HFFc6 (cell line): ENCODE measurements around the gene NAGA. TPM values are rescaled to one million over a fixed set of nuclear protein-coding genes. Genes with fewer than 3 reads are reported as not detected.
"Not testable (repeated sequence)": the region's sequence is repeated elsewhere in the genome, so short reads cannot be mapped to it uniquely, and the experiment has no call there.

Source experiments
- DNase-seq: peaks from one replicate; pipeline ENCODE4 v3.0.0-alpha.2; 2018
- H3K27ac Mint-ChIP-seq: 2 replicates; pipeline ENCODE4 v1.8.0; 2020; ENCODE audit warnings: mild to moderate bottlenecking, mixed read lengths
- H3K27me3 Mint-ChIP-seq: 2 replicates; pipeline ENCODE4 v1.8.0; 2021; ENCODE audit warnings: mild to moderate bottlenecking, moderate library complexity, mixed read lengths; ENCODE audit not compliant: insufficient read depth
- H3K36me3 Mint-ChIP-seq: 2 replicates; pipeline ENCODE4 v1.8.0; 2021; ENCODE audit warnings: low read depth, mixed read lengths
- H3K4me1 Mint-ChIP-seq: 2 replicates; pipeline ENCODE4 v1.8.0; 2020; ENCODE audit warnings: low read depth, mixed read lengths
- H3K4me3 Mint-ChIP-seq: 2 replicates; pipeline ENCODE4 v1.8.0; 2020; ENCODE audit warnings: mild to moderate bottlenecking, moderate library complexity, mixed read lengths
- H3K9me3 Mint-ChIP-seq: 2 replicates; pipeline ENCODE4 v1.8.0; 2020; ENCODE audit warnings: mild to moderate bottlenecking, mixed read lengths
- CTCF ChIP-seq: fragments of 200-600 bp; sonication (generic); IDR thresholded peaks from 2 replicates; pipeline ENCODE4 v1.5.0; 2021; ENCODE audit warnings: antibody characterized with exemption, mild to moderate bottlenecking
- long read RNA-seq: library from polyadenylated mRNA; unstranded; transcript quantifications from one replicate; pipeline ENCODE4 v2.0.0, GENCODE V29; 2019
- total RNA-seq, 6 experiments: library from RNA; stranded (reverse); fragmentation: NEBNext Ultra II Directional; extraction: Animal tissue kit (Norgen Biotek cat#: 25700); gene quantifications; 2 replicates in 1 of 6; 3 replicates in 5 of 6; pipeline ENCODE4 v1.2.3, GENCODE V29; 2021

Gene NAGA
- 10 to 100 TPM; 19.5 to 24.4 (median 21.7) TPM for total RNA-seq
- long read RNA-seq, transcript NAGA-201 (9 exons, 3,694 nt): major isoform, 13 of 28 reads
- long read RNA-seq, partial matches to known transcripts: 0 of 28 reads
- long read RNA-seq, other reads (novel, unspliced or antisense): 13 of 28 reads

DNA sequence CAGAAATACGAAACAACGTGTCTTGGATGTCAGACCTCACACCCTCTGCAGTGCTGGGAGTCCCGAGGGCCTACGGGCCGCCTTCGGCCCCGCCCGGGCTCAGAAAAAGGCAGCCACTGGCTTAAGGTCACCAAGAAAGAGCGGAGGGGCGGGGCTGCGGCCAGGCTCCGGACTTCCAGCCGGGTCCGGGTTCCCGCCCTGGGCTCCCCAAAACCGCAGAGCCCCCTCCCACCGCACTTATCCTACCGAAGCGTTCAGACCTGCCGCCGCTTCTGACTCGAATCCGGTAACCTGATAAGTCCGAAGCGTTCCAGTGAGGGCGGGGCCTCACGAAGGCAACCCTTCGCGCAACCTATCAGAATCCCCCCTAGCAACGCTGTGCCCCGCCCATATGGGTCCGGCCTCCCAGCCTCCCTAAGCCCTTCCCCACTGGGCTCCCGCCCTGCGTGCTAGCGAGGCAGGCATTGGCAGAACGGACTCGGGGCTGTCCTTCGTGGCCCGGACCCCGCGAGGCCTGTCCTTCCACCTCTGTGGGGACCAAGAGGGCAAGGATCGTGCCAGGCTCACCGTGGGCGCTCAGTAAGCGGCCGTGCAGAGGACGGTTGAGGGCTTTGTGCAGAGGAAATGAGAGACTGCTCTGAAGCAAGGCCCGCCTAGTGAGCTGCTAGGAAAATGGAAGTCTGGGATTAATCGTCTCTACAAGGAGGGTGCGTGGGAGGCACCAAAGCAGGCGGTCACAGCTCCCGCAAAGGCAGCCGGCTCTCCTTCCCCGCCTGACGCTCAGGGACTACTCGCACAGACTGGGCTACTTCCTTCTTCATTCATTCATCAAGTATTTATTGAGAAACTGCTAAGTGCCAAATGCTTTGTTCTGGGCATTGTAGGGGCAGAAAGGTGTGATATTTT lies at the start of gene NAGA:
Gene NAGA (minus strand): TSS at position 296 of the 906 bp plus-strand sequence. CDS start 515 bp downstream, outside the sequence.
- H3K4me3 Mint-ChIP-seq: peak within 1 kb of the TSS; percentile 93
- H3K4me1 Mint-ChIP-seq: peaks cover 40% of the 10 kb centered on the region
- peak; percentile 93 for DNase-seq
- H3K36me3 Mint-ChIP-seq: peaks cover 8% of the 10 kb centered on the region
- peaks cover 2% of the 10 kb centered on the region for H3K27me3 Mint-ChIP-seq
- no peak for TF ChIP-seq CTCF
- H3K9me3 Mint-ChIP-seq: no peaks in the 10 kb centered on the region
- peak within 1 kb of the TSS; percentile 93 for H3K27ac Mint-ChIP-seq

DNA sequence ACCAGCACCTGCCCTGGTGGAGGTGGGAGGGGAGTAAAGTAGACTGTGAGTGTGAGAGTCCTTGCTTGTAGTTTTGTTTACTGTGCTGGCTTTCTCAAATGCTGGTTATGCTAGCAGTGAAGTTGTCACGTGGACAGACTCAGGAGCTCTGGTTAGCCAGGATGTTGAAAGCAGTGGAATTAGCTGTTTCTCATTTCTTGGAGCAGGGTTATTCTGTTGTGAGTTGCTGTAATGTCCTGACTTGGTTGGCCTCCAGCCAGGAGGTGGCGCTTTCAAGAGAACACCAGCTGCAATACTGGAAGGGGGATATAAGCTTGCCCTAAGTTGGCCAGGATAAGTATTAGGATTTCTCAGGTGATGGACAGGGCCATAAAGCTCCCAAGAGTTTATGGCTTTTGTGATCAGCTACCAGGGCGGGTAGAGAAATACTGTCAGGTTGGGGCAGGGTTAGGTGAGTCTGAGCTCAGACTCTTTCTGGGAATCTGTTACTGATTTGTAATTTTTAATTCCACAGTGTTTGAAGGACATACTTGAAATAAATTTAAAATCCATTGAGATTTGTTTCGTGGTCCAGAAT lies 46.3 kb upstream of the NAGA start:
- H3K27ac Mint-ChIP-seq: no peak overlapping the region
- peaks cover 5% of the 10 kb centered on the region for H3K27me3 Mint-ChIP-seq
- TF ChIP-seq CTCF: no peak
- H3K36me3 Mint-ChIP-seq: no peaks in the 10 kb centered on the region
- no peaks in the 10 kb centered on the region for H3K4me1 Mint-ChIP-seq
- no peak overlapping the region for H3K4me3 Mint-ChIP-seq
- peaks cover 17% of the 10 kb centered on the region for H3K9me3 Mint-ChIP-seq
- DNase-seq: no peak

DNA sequence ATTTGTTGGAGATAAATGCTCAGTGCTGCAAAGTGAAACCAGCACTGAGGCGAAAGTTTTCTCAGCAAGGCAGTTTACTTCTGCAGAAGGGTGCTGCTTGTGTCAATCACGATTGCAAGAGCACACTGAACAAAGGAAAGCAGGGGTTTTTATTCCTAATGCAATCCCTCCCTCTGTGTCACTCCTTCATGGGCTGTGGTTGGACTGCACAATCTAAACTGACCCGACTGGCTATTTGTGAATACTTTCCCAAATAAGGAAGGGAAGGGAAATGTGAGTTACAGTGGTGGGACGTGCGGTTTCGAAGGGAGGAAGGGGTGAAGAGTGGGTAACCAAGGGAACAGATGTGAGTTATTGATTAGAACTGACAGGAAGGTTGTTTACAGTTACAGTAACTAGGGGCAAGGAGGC lies 44.8 kb upstream of the NAGA start:
- H3K27ac Mint-ChIP-seq, H3K36me3 Mint-ChIP-seq, H3K27me3 Mint-ChIP-seq, H3K4me3 Mint-ChIP-seq, DNase-seq, H3K4me1 Mint-ChIP-seq: not testable (repeated sequence)
- peaks cover 17% of the 10 kb centered on the region for H3K9me3 Mint-ChIP-seq

GRCh38 chr22:42114721-42115120 lies 44.1 kb upstream of the NAGA start:
- no peaks in the 10 kb centered on the region for H3K4me1 Mint-ChIP-seq
- DNase-seq: peak; percentile 3

DNA sequence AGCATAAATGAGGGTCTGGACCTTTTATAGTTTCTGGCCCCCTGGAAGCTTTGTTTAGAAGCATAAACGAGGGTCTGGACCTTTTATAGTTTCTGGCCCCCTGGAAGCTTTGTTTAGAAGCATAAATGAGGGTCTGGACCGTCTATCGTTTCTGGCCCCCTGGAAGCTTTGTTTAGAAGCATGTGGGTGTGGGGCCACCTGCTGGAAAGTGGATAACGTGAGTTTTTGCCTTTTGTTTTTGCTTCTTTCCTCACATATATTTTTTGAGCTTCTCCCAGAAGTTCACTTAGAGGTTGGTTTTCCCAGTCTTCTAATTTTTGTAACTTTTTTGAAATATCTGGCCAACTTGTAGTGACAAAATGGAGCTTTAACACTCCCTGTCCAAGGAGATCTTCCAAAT lies 42.2 kb upstream of the NAGA start:
- not testable (repeated sequence) for DNase-seq, H3K36me3 Mint-ChIP-seq, H3K27ac Mint-ChIP-seq, H3K4me1 Mint-ChIP-seq, H3K4me3 Mint-ChIP-seq, H3K27me3 Mint-ChIP-seq
- peaks cover 17% of the 10 kb centered on the region for H3K9me3 Mint-ChIP-seq
- 0 out of 2 replicates have a peak, but pooled peaks have one; percentile 13 for TF ChIP-seq CTCF

More at GRCh38 chr22:42114721-42115120, 44.1 kb upstream of the NAGA start:
- H3K36me3 Mint-ChIP-seq: no peaks in the 10 kb centered on the region
- H3K9me3 Mint-ChIP-seq: peaks cover 17% of the 10 kb centered on the region
- no peak overlapping the region for H3K4me3 Mint-ChIP-seq
- peak; percentile 64 for TF ChIP-seq CTCF
- H3K27me3 Mint-ChIP-seq: peaks cover 4% of the 10 kb centered on the region
- H3K27ac Mint-ChIP-seq: no peak overlapping the region

DNA sequence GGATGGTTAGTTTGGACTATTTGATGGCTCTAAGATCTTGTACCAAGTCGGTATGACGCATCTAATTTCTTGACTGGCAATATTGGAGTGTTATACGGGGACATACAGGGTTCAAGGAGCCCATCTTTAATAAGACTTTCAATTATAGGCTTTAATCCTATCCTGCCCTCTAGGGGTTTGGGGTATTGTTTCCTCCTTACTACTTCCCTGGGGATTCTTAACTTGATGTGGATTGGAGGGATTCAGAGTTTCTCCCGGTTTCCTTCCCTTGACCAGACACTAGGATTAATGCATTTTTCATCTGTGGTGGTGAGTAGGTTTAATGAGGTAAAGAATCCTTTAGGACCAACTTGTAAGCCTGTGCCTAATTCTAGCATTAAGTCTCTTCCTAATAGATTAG lies 41.2 kb upstream of the NAGA start:
- peak; percentile 24; the same call in 1 of the 2 replicates for TF ChIP-seq CTCF
- no peak for DNase-seq
- peaks cover 4% of the 10 kb centered on the region for H3K27me3 Mint-ChIP-seq
- no peaks in the 10 kb centered on the region for H3K36me3 Mint-ChIP-seq
- H3K9me3 Mint-ChIP-seq: peaks cover 17% of the 10 kb centered on the region
- no peaks in the 10 kb centered on the region for H3K4me1 Mint-ChIP-seq
- no peak overlapping the region for H3K27ac Mint-ChIP-seq
- H3K4me3 Mint-ChIP-seq: no peak overlapping the region
